HG02870 (cell line): ENCODE data around the gene SUSD4.

ENCODE experiments used
- ATAC-seq: cut with Tn5 transposase; IDR thresholded peaks from one replicate; pipeline ENCODE4 v1.9.1; 2021; ENCODE audit warnings: mild to moderate bottlenecking, moderate library complexity; ENCODE audit not compliant: unreplicated experiment

SUSD4 gene

DNA sequence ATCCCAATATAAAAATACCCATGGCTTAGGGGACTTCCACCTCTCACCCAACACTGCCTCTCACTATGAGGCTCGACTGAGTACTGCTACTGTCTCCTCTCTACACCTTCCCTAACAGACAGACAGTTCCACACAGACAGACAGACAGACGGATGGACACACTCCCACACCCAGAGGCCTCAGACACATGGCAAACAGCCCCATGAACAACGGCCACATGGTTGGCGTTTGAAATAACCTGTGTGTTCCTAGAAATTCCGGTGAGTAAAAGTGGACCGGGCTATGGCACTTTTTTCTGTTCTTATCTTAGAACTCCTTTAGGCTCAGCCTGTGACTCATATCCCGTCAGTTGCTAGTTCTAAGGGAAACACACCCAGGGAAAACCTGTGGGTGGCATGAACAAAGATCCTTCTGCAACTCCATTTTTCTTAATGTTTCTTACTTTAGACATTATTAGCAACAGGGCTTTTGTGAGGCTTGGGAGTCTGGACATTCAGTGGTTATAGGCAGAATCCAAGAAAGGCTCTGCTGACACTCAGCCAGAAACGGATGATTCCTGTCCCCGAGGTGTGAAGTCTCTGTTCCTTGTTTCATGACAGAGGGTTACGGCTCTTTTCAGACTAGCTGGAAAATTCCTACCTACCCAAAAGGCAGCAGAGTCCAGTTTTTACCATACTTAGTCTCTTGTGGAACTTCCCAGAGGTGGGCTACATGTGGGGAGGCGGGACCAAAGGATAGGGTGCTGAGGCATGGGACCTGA is 130.4 kb downstream of the SUSD4 start:
- ATAC-seq = no peak

- no peak for ATAC-seq
These were observed 131.0 kb downstream of the SUSD4 start for GRCh38 chr1:223233019-223233409.

DNA sequence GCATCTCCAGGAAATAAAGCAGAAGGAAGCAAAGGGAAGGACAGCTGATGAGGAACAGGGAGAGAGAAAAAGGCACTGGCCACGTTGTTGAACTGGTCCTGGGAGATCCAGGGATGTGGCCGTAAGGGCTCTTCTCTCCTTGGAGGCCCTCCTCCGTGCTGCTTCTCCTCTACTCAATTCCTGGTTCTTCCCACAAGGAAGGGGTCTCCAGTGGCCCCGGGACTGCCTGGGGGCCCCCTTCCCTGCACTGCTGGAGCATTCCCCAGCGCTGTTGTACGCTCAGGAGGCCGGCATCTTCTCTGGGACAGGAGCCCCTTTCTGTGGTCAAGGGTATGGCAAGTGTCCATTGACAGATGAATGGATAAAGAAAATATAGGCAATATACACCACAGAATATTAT is 132.4 kb downstream of the SUSD4 start:
- no peak for ATAC-seq

DNA sequence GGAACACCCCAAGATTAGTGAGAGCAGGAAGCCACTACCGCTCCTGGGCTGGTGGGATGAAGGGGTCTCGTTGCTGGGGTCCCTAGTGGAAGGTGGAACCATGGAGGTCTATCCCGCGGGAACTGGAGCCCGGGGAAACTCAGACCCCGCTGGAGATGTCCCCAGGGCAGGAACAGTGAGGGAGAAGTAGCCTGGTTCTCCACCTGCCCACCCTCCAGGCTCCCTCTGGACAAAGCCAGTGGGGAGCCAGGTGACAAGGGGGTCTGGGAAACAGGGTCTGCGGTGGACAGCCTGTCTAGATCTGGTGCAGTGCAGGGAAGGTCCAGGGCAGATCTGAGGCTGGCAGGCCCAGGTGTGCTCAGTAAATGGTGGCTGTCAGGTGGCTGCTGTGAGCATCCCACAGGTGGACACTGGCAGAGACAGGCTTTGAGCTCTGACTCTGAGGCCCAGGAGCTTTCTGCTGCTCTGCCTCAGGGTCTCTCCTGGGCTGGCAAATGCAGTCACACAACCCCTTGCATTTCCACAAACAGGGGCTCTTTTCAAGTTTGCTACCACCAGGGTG is 132.9 kb downstream of the SUSD4 start:
- no peak for ATAC-seq

- ATAC-seq = no peak
These were observed 133.7 kb downstream of the SUSD4 start for GRCh38 chr1:223230161-223230881.

DNA sequence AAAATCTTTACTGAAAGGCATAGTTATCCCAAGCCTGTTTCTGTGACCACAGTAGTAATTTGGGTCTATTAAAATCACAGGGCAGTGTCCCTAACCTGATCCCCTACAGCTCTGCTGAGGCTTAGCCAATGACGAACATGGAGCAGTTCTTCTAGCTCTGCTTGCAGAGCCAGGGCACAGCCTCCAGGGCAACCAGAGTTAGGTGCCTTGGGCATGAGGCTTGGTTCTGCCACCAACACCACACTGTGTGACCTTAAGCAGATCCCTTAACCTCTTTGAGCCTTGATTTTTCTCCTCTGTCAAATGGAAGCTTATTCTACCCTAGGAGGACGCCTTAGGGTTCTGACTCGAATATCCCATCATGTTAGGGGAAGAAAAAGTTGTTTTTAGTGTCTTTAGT is 134.2 kb downstream of the SUSD4 start:
- ATAC-seq = no peak

DNA sequence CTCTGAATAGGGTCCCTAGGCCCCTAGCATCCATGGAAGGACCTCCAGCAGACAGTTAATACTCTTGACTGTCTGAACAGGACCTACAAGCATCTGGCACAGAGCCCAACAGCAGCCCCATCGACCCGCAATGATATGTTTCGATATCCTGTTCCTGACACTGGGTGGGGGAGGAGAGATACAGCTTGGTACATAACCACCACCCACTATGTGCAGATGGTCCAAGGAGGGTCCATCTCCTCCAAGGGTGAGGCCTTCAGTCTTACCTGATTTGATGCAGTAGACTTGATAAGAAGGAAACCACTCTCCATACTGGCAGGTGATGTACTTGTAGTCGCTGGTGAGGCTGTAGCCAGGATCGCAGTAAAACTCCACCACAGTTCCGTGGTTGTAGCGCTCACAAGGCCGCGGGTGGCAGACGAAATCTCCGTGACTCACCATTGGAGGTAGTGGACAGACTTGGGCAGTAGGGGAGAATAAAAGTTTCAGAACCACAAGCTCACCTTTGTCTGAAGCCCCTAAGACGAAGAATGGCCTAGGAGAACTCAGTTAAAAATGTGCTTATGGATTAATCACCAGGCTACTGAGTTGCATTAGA is 134.9 kb downstream of the SUSD4 start:
- no peak for ATAC-seq

GRCh38 chr1:223228201-223228600 is 135.8 kb downstream of the SUSD4 start:
- no peak for ATAC-seq

DNA sequence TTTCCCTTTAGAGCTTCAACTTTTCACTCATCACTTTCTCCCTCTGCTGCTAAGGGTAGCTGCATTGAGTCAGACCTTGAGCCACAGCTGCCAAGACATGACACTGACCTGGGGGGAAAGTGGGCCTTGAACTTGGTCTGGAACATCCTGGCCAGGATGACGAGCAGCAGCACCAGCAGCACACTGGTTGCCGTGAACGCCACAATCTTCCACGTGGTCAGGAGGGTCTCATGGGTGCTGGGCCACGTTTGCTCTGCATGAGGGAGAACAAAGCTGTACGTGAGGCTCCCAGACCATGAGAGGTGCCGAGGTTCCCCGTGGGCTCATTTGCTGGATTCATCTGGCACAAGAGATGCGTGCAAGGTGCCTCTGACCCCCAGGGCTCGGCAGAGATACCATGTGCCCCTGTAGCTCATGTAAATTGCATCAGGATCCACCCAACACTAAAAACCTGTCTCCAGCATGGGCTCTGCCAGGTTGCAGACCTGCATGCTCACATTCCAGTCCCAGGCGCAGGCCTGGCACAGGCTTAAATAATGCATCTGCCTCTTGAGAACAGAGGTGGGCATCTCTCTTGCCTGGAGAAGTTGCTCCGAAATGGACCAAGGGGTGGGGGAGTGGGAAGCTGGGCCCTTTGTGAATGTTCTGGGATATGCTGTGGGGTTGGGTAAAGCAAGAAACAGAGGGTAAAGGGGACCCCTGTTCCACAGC is 136.3 kb downstream of the SUSD4 start:
- no peak for ATAC-seq

GRCh38 chr1:223227031-223227430 is 136.9 kb downstream of the SUSD4 start:
- ATAC-seq = no peak

GRCh38 chr1:223226271-223226670 is 137.7 kb downstream of the SUSD4 start:
- no peak for ATAC-seq

- no peak for ATAC-seq
These were observed 138.5 kb downstream of the SUSD4 start for GRCh38 chr1:223225481-223225880.

GRCh38 chr1:223225061-223225460 is 138.9 kb downstream of the SUSD4 start:
- no peak for ATAC-seq

DNA sequence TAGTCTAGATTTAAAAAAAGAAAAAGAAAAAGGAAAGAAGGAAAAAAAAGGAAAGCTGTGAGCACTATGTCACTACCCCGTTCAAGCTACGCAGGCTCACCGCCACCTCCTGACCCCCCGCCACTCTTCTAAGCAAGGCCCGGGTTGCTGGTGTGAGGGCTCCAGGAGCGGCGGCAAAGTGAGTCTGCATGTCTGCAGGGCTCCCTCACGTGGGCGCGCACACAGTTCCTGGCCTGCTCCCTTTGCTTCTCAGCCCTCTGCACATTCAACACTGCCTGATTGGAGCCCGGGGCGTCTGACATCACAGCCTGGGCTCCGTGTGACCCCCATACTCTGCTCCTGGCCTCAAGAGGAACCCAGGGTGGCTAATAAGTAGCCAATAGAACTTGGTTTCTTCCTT is 139.5 kb downstream of the SUSD4 start:
- ATAC-seq = no peak

DNA sequence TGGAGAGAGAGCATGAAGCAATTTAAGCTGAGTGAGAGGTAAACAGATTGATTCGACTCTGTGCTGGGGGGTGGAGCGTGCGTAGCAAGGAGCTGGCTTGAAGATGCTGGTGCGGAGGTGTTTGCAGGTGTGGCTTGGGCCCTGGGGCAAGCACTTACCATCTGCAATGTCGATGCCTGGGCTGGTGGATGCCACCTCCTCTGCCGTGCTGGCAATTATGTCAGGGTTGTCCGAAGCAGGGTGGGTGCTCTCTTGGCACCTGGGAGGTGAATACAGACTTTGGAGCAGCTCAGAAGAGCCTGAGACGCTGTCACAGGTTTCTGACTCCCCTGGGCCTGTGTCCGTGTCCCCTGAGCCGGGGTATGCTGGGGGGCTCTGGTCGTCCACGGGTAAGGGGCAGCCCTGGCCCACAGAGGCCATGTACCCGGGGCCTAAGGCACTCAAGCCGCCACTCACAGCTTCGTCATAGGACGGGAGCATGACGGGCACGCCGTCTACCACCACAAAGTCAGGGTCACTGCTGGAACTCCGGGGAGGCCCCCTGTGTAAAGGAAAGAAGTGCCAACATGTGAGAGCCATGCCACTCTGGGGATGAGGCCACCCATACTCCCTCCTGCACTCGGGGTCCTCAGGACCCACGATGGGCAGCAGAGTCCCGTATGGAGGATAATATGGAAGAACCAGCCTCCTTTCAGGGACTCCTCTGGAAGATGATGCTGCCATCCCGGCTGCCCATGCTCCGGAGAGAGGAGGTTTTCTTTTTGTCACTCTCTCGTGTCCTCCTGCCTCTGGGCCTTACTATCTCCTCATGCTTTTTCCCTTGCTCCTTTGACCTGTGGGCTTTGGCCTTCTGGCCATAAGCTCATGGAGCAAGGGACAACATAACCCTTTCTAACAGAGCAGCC is 140.6 kb downstream of the SUSD4 start:
- ATAC-seq = no peak

DNA sequence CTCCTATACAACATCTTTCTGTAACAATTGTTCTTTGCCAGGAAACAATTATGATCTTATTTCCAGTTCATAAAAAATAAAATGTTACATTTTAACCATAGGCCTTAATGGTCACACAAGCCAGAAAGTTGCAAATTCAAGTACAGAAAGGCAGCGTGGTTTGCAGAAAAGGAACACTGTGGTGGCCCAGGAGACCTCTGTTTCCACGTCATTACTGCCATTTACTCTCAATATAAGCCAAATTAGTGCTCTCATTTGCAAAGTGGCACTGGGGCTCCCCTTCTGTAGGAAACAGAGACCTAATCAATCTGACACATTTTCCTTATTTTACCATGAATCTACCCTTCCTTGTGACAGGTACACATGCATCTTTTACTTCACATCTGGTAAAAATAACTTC is 141.6 kb downstream of the SUSD4 start:
- ATAC-seq = no peak

GRCh38 chr1:223221686-223222085 is 142.3 kb downstream of the SUSD4 start:
- ATAC-seq = no peak

GRCh38 chr1:223219846-223220610 is 143.9 kb downstream of the SUSD4 start:
- ATAC-seq = no peak

DNA sequence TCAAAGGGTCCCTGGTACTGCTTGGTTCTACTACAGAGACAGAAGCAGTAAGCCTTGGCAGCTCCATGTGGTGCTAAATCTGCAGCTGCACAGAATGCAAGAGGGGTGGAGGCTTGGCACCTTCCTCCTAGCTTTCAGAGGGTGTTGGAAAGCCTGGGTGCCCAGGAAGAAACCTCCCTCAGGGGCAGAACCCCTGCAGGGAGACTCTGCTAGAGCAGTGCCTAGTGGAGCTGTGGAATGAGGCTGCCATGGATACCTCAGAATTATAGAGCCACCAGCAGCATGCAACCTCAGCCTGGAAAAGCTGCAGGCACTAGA is 144.7 kb downstream of the SUSD4 start:
- ATAC-seq = no peak

DNA sequence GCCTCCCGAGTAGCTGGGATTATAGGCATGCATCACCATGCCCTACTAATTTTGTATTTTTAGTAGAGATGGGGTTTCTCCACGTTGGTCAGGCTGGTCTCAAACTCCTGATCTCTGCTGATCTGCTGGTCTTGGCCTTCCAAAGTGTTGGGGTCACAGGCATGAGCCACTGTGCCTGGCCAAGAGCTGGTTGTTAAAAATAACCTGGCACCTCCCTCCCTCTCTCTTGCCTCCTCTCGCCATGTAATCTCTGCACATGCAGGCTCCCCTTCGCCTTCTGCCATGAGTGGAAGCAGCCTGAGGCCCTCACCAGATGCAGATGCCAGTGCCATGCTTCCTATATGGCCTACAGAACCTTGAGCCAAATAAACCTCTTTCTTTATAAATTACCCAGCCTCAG is 146.2 kb downstream of the SUSD4 start:
- ATAC-seq = no peak
